ENCODE results near the gene CLIP2.
"Not testable (repeated sequence)": the region's sequence is repeated elsewhere in the genome, so short reads cannot be mapped to it uniquely, and the experiment has no call there.

CLIP2 gene

GRCh38 chr7:74292757-74293576, 3.8 kb downstream of the CLIP2 start:
- peak in 2 of 10 donors; percentile 47 to 84 for DNase-seq
- intact Hi-C loops (cut with DNase I) = loop anchor here (5.0 kb wide), 3 partner anchors 36 to 99 kb away; no protein-coding TSS in a partner anchor

GRCh38 chr7:74293577-74293908, 4.3 kb downstream of the CLIP2 start:
- DNase-seq = no peak
- intact Hi-C loops (cut with DNase I) = loop anchor here (5.0 kb wide), 3 partner anchors 36 to 99 kb away; no protein-coding TSS in a partner anchor

GRCh38 chr7:74294191-74294998, 5.2 kb downstream of the CLIP2 start:
- DNase-seq = no peak
- intact Hi-C loops (cut with DNase I) = loop anchor here (5.0 kb wide), 3 partner anchors 37 to 98 kb away; no protein-coding TSS in a partner anchor

GRCh38 chr7:74297516-74298233, 8.5 kb downstream of the CLIP2 start:
- intact Hi-C loops (cut with DNase I) = no loop called here
- DNase-seq = no peak

GRCh38 chr7:74299401-74299800, 10.2 kb downstream of the CLIP2 start:
- peak in 1 of 10 donors; percentile 83 for DNase-seq
- intact Hi-C loops (cut with DNase I) = no loop called here

- intact Hi-C loops (cut with DNase I) = no loop called here
These were observed 11.7 kb downstream of the CLIP2 start for GRCh38 chr7:74300926-74301325.

GRCh38 chr7:74302745-74303221, 13.6 kb downstream of the CLIP2 start:
- peak in 2 of 10 donors; percentile 59 to 84 for DNase-seq
- intact Hi-C loops (cut with DNase I) = no loop called here

More at GRCh38 chr7:74300926-74301325, 11.7 kb downstream of the CLIP2 start:
- no peak for DNase-seq

GRCh38 chr7:74304550-74304949, 15.3 kb downstream of the CLIP2 start:
- intact Hi-C loops (cut with DNase I) = no loop called here

GRCh38 chr7:74306004-74306729, 17.0 kb downstream of the CLIP2 start:
- DNase-seq = peak; percentile 35 to 92 (median 52)
- intact Hi-C loops (cut with DNase I) = no loop called here

More at GRCh38 chr7:74304550-74304949, 15.3 kb downstream of the CLIP2 start:
- no peak for DNase-seq

- intact Hi-C loops (cut with DNase I) = no loop called here
- peak; percentile 39 to 93 (median 60) for DNase-seq
These were observed 17.7 kb downstream of the CLIP2 start for GRCh38 chr7:74306730-74307469.

GRCh38 chr7:74307738-74308505, 18.7 kb downstream of the CLIP2 start:
- DNase-seq = peak in 3 of 10 donors; percentile 39 to 85 (median 77)
- intact Hi-C loops (cut with DNase I) = no loop called here

GRCh38 chr7:74309181-74309580, 20.0 kb downstream of the CLIP2 start:
- no peak for DNase-seq
- intact Hi-C loops (cut with DNase I) = no loop called here

GRCh38 chr7:74311305-74311744, 22.1 kb downstream of the CLIP2 start:
- intact Hi-C loops (cut with DNase I) = no loop called here
- no peak for DNase-seq

- DNase-seq = peak in 1 of 10 donors; percentile 76
- intact Hi-C loops (cut with DNase I) = no loop called here
These were observed 23.3 kb downstream of the CLIP2 start for GRCh38 chr7:74312418-74313028.

- intact Hi-C loops (cut with DNase I); DNase-seq: not testable (repeated sequence)
These were observed 26.7 kb downstream of the CLIP2 start for GRCh38 chr7:74315891-74316290.

- intact Hi-C loops (cut with DNase I) = no loop called here
- peak in 1 of 10 donors; percentile 75 for DNase-seq
These were observed 28.1 kb downstream of the CLIP2 start for GRCh38 chr7:74317146-74317782.

- no peak for DNase-seq
- intact Hi-C loops (cut with DNase I) = no loop called here
These were observed 28.8 kb downstream of the CLIP2 start for GRCh38 chr7:74318043-74318442.
